Measurements from ENCODE around the gene MEGF8. TPM values are rescaled to one million over a fixed set of nuclear protein-coding genes. Genes with fewer than 3 reads are reported as not detected.

The MEGF8 gene
- total and polyA plus RNA-seq, 10 of the 15 experiments (the other 5 are each of a cell fraction or from before 2014, with no cell fraction given), result 0.43 to 12.8 (median 2.7) TPM

GRCh38 chr19:42362342-42362741 lies 36.9 kb downstream of the MEGF8 start (continued):
- TF ChIP-seq CEBPB (IDR thresholded peaks at IDR 0.05; ENCODE audit: borderline replicate concordance in 1 of 2, low read depth in 2 of 2, low read length in 2 of 2), result no peak
- no peak for TF ChIP-seq SPI1 (IDR thresholded peaks at IDR 0.05; ENCODE audit: borderline replicate concordance, insufficient read depth, low read depth, low read length)

GRCh38 chr19:42362891-42363440 lies 37.5 kb downstream of the MEGF8 start:
- no peak for ATAC-seq
- peaks cover 4% of the 10 kb centered on the region for H3K4me1 ChIP-seq (ENCODE audit: control insufficient read depth, insufficient read depth, low read length)
- H3K27me3 ChIP-seq (replicated peaks in 1 of 2; ENCODE audit: control insufficient read depth in 2 of 2, insufficient read depth in 2 of 2, low read length in 1 of 2), result no peaks in the 10 kb centered on the region
- peaks cover 6% of the 10 kb centered on the region; the same call in 1 of the 3 replicates for H3K9me3 ChIP-seq (replicated peaks; ENCODE audit: control insufficient read depth, insufficient read depth, low read length)
- no peak overlapping the region for H3K4me3 ChIP-seq
- H3K4me2 ChIP-seq (ENCODE audit: control insufficient read depth, insufficient read depth), result no peak overlapping the region
- H3K36me3 ChIP-seq (ENCODE audit: control insufficient read depth in 2 of 2, insufficient read depth in 2 of 2, low read length in 1 of 2), result no peaks in the 10 kb centered on the region; a peak in 1 of 4 replicates
- no peaks in the 10 kb centered on the region for H3K79me2 ChIP-seq (ENCODE audit: control insufficient read depth, insufficient read depth, low read length)
- BruUV-seq (replicated peaks), result no TSS peak
- H4K20me1 ChIP-seq (ENCODE audit: control insufficient read depth, insufficient read depth), result no peaks in the 10 kb centered on the region
- H2AFZ ChIP-seq (ENCODE audit: control insufficient read depth, low read depth, low read length), result no peak overlapping the region; the same call in 1 of the 2 replicates
- ChIA-PET CTCF (no interaction called here), SMC1A (ENCODE audit: uncharacterized antibody, unreplicated experiment) (no interaction called here), RAD21 (ENCODE audit: unreplicated experiment) (no interaction called here), POLR2A (no interaction called here)
- FAIRE-seq, result no peak
- no peak overlapping the region for H3K9ac ChIP-seq (ENCODE audit: control insufficient read depth, insufficient read depth, low read length)
- DNase-seq (ENCODE audit: low read depth, low spot score), result no peak
- intact Hi-C loops (cut with micrococcal nuclease; ENCODE audit: unreplicated experiment), result no loop called here
- in situ Hi-C loops (cut with MboI), result no loop called here
- H3K27ac ChIP-seq (ENCODE audit: control insufficient read depth, insufficient read depth), result no peak overlapping the region
- WGBS (ENCODE audit: insufficient coverage, insufficient replicate concordance, low lambda C conversion rate, missing lambda C conversion rate), result 91% methylated on average over 13 of the region's 13 CpGs
- TF ChIP-seq POU2F2 (IDR thresholded peaks at IDR 0.05; ENCODE audit: borderline replicate concordance, low read depth, low read length) (no peak), ZNF207 (IDR thresholded peaks at IDR 0.05; ENCODE audit: borderline replicate concordance) (no peak), SMAD5 (IDR thresholded peaks at IDR 0.05; ENCODE audit: low read depth) (no peak), LARP7 (IDR thresholded peaks at IDR 0.05) (no peak), ZNF687 (IDR thresholded peaks at IDR 0.05) (no peak), EED (IDR thresholded peaks at IDR 0.05; ENCODE audit: low read depth) (no peak), GATAD2B (conservative IDR thresholded peaks at IDR 0.05; ENCODE audit: low read depth) (no peak), CREB1 (IDR thresholded peaks at IDR 0.05; ENCODE audit: low read depth) (no peak), TCF3 (IDR thresholded peaks at IDR 0.05; ENCODE audit: borderline replicate concordance, insufficient read depth, low read depth, low read length) (no peak), PML (IDR thresholded peaks at IDR 0.05; ENCODE audit: low read length) (no peak), NR2C1 (IDR thresholded peaks at IDR 0.05) (no peak), FOXK2 (IDR thresholded peaks at IDR 0.05) (no peak), USF1 (IDR thresholded peaks at IDR 0.05; ENCODE audit: borderline replicate concordance, extremely low read length, insufficient read depth, low read depth, low read length) (no peak), ZBED1 (IDR thresholded peaks at IDR 0.05; ENCODE audit: borderline replicate concordance) (no peak)
- TF ChIP-seq, protein P1, sequence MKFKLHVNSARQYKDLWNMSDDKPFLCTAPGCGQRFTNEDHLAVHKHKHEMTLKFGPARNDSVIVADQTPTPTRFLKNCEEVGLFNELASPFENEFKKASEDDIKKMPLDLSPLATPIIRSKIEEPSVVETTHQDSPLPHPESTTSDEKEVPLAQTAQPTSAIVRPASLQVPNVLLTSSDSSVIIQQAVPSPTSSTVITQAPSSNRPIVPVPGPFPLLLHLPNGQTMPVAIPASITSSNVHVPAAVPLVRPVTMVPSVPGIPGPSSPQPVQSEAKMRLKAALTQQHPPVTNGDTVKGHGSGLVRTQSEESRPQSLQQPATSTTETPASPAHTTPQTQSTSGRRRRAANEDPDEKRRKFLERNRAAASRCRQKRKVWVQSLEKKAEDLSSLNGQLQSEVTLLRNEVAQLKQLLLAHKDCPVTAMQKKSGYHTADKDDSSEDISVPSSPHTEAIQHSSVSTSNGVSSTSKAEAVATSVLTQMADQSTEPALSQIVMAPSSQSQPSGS (IDR thresholded peaks at IDR 0.05; ENCODE audit: low read length), result no peak

Measured in GM12878 (cell line).